GM19023 (cell line): Measurements from ENCODE around the gene ALDH1A2.
"Not testable (repeated sequence)": the region's sequence is repeated elsewhere in the genome, so short reads cannot be mapped to it uniquely, and the experiment has no call there.

ENCODE experiments used
- ATAC-seq: cut with Tn5 transposase; IDR thresholded peaks from one replicate; pipeline ENCODE4 v1.9.1; 2021; ENCODE audit warnings: mild to moderate bottlenecking, moderate library complexity; ENCODE audit not compliant: unreplicated experiment

The ALDH1A2 gene

GRCh38 chr15:58069008-58069407 is 3.5 kb upstream of the ALDH1A2 start:
- ATAC-seq, result no peak

GRCh38 chr15:58066042-58066867 is 744 bp upstream of the ALDH1A2 start:
- ATAC-seq, result no peak

GRCh38 chr15:58064980-58065444 is 499 bp downstream of the ALDH1A2 start:
- ATAC-seq, result no peak

GRCh38 chr15:58064082-58064979 is 1.2 kb downstream of the ALDH1A2 start:
- ATAC-seq, result no peak

GRCh38 chr15:58063614-58064013 is 1.9 kb downstream of the ALDH1A2 start:
- ATAC-seq, result no peak

- no peak for ATAC-seq
These were observed 2.5 kb downstream of the ALDH1A2 start for GRCh38 chr15:58062983-58063382.

GRCh38 chr15:58062175-58062574 is 3.3 kb downstream of the ALDH1A2 start:
- ATAC-seq, result no peak

- ATAC-seq, result no peak
These were observed 4.9 kb downstream of the ALDH1A2 start for GRCh38 chr15:58060575-58060974.

- no peak for ATAC-seq
These were observed 6.8 kb downstream of the ALDH1A2 start for GRCh38 chr15:58058729-58059128.

- no peak for ATAC-seq
These were observed 7.4 kb downstream of the ALDH1A2 start for GRCh38 chr15:58058073-58058472.

GRCh38 chr15:58057559-58057958 is 8.0 kb downstream of the ALDH1A2 start:
- ATAC-seq, result no peak

- no peak for ATAC-seq
These were observed 9.5 kb downstream of the ALDH1A2 start for GRCh38 chr15:58056015-58056414.

GRCh38 chr15:58053315-58054153 is 12.0 kb downstream of the ALDH1A2 start:
- no peak for ATAC-seq

- ATAC-seq, result no peak
These were observed 13.2 kb downstream of the ALDH1A2 start for GRCh38 chr15:58052334-58052733.

GRCh38 chr15:58049520-58050227 is 15.8 kb downstream of the ALDH1A2 start:
- ATAC-seq, result no peak

- no peak for ATAC-seq
These were observed 17.2 kb downstream of the ALDH1A2 start for GRCh38 chr15:58048261-58048660.

- no peak for ATAC-seq
These were observed 18.4 kb downstream of the ALDH1A2 start for GRCh38 chr15:58047149-58047548.

GRCh38 chr15:58046467-58046866 is 19.0 kb downstream of the ALDH1A2 start:
- no peak for ATAC-seq

- not testable (repeated sequence) for ATAC-seq
These were observed 20.1 kb downstream of the ALDH1A2 start for GRCh38 chr15:58045376-58045775.

GRCh38 chr15:58044551-58044950 is 21.0 kb downstream of the ALDH1A2 start:
- ATAC-seq, result no peak
